ENCODE results near the gene GALNT9.
"Not testable (repeated sequence)": the region's sequence is repeated elsewhere in the genome, so short reads cannot be mapped to it uniquely, and the experiment has no call there.

- not testable (repeated sequence) for TF ChIP-seq CTCF (IDR thresholded peaks at IDR 0.05); POLR2AphosphoS5 (IDR thresholded peaks at IDR 0.05); POLR2A (IDR thresholded peaks at IDR 0.05; ENCODE audit: low read depth); EP300 (IDR thresholded peaks at IDR 0.05)
Measured at GRCh38 chr12:132295561-132295960, 33.8 kb downstream of the GALNT9 start.
